GM03348 (cell line): ENCODE data around the gene SPAG17.
A peak's percentile ranks its signal among the peaks of the same experiment; 100 is the strongest.

Experiments
- DNase-seq: peaks from one replicate; pipeline ENCODE4 v3.0.0; 2012; ENCODE audit warnings: low spot score

SPAG17 gene

DNA sequence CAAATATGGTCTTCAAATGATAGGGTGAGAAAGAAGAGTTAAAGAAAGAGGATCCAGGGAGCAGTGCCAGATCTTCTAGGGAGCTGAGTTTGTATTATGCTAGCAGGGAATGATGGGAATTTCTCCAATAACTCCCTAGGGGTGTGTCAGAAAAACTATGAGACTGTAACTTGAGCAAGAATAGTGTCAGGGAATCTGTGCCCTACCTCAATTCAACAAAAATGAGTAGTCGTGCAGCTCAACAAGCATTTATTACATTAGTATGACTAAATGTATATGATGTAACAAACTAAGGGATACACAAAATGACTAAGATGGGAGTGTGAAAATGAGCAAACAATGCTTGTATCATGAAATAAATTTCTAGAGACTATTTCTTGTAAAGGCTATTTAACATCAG, 24.2 kb downstream of the SPAG17 start:
- DNase-seq = no peak

DNA sequence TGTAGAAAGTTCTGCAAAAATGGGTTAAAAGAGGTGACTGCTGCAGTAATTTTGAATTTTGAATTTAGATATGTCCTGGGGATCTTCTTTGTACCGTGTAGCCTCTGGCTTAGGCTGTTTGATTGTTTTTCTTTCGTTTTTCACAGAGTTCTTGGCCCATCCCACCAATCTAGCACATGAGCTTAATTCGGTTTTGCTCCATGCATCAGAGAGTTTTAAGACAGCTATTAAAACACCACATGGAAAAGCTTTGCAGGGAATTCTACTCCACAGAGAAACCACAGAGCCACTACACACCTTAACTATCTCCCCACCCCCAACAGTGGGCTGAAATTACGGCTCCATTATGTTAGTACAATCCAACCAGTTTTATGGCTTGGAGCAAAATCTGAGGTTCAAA, 25.5 kb downstream of the SPAG17 start:
- no peak for DNase-seq

DNA sequence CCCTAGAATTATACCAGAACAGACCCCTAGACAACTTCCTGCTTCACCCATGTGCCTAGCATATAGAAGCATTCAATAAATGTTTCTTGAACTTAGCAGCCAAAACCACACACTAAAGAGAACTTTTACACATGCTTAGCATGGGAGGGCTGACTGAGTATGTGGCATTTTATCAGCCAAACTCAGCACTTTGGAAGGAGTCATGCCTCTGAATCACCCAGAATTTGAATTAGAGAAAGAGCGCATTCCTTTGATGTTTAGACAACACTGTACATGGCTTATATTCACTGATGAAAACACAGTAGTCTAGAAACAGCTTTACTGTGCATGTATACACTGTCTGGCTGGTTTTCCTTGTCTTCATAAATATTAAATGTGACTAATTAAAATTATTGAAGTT, 26.1 kb downstream of the SPAG17 start:
- DNase-seq = peak; percentile 74

DNA sequence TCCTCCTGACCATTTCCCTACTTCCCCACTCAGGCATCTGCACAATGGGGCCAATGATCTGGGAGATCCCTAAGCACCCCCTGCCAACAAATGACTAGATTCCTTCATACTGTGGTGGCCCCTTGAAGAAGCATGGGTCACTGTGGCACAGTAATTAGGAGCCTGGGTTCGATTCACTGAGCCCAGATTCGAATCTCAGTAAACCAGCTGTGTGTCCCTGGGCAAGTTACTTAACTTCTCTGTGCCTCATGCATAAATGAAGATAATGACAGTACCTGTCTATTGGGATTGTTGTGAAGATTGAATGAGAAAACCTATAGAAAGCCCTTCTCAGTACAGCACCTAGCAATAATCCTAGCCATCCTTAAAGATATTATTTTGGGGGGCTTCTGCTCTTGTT, 27.5 kb downstream of the SPAG17 start:
- DNase-seq = no peak

DNA sequence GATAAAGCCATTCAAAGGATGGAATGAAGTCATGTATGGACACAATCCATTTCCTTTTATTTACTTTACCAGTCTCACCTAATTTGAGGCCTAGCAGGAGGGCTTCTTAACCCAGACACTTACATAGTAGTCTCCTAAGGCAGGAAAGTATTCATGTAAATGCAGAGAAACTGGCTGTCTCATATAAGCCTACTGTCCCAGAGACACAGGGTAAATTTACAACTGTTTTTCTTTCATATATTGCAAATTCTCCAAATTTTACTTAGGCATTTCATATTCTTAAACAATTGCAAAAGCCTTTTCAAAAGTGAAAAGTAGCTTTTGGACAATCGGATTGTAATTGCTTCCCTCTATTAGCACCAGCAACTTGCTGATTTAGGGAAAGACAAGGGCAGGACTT, 29.9 kb downstream of the SPAG17 start:
- DNase-seq = no peak

DNA sequence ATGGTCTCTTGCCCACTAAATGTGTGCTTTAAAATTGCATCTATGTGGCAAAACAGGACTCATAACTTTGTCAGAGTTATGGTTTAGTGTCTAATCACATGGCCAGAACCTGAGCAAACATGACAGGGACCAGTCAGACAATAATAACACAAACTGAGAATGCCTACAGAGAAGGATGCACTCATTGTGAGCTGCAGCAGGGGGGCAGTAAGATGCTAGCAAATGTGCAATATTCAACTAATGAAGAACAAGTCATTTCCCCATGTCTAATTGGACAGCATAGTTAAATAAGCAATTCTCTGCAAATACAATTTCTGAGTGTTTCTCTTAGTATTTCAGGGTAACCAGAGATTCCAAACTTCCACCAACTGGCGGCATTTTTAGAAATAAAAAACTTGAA, 30.8 kb downstream of the SPAG17 start:
- DNase-seq = peak; percentile 37

DNA sequence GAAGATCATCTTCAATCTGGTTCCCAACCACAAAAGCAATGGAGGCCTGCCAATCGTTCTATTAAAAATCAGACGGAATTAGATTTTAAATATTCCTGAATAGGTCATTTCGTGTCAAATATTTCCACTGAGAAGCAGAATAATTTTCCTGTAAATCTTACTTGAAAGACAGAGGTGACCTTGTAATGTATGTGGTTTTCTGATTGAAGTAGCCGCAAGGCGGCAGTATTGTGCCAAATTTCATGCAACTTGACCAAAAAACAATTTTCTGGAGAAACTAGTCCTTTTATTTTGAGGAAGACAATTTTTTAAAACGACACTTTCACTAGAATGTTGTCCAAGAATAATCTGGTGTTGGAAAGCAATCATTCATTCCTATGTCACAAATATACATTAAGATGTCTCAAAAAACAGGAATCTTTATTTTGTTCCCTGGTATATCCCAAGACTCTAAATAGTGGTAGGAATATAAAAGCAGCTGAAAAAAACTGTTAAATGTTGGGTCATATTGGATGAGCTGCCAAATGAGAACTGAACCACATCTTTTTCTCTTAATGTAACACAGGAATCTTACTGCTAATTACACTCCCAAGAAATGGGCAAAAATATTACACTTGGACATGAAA, 33.6 kb downstream of the SPAG17 start:
- DNase-seq = peak; percentile 40

DNA sequence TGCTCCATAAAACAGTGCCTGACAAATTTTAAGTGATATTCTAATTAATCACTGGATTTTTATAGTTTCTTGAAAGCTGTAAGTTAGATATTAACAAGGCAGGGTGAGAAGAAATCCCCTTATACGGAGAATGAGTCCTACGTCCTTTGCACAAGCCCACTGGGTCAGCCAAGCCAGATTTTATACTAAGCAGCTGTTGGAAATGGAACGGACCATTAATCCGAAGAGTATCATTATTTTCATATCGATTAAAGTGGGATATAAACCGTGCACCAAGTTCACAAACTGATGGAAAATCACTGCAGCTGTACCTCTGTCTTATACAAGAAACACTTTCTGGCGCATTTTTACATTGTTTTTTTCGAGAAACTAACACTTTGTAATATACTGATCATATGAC, 35.2 kb downstream of the SPAG17 start:
- no peak for DNase-seq

DNA sequence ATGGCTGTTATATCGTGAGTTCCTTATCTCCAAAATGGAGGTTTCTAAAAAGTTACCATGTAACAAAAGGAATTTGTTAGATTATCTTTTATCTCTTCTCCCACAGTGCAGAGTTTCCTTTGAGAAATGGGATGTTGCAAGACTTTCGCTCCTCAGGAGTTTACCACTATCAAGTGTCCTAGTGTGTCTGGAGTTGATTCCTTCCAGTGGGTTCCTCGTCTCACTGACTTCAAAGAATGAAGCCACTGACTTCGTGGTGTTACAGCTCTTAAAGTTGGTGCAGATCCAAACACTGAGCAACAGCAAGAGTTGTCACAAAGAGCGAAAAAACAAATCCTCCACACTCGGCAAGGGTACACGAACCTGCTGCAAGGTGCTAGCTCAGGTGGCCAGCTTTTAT, 37.0 kb downstream of the SPAG17 start:
- DNase-seq = no peak

DNA sequence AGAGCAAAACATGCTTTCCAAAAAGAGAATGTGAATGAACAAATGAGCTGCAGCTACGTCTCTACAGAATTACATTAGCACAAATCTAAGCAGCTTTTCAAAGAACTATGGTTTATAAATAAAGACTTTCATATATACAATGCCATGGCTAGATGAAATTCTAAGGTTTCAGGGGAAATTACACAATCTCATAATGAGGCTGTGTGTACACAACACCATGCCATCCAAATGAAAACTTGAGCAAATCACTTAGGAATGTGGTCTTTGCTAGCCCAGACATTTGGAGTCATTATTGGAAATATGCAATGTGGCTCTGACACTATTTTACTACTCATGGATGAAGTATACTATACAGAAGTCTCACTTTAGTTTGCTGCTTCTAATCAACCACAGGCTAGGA, 37.5 kb downstream of the SPAG17 start:
- DNase-seq = peak; percentile 65

DNA sequence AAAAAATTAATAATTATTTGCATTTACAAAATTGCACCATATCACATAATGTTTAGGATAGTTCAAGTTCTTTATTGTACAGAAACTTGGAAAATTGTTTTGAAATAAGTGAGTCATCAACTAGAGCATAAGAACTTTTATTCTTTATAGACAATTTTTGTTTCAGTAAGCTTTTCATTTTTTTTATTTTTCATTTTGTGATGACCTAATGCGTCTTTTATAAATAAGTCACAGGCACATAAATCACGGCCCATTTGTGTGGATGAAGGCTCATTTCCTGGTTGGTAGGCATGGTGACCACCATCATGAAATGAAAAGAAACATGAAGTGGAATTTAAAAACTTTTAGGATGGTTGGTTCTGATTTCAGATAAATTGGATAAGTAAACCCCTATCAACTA, 39.3 kb downstream of the SPAG17 start:
- DNase-seq = no peak

DNA sequence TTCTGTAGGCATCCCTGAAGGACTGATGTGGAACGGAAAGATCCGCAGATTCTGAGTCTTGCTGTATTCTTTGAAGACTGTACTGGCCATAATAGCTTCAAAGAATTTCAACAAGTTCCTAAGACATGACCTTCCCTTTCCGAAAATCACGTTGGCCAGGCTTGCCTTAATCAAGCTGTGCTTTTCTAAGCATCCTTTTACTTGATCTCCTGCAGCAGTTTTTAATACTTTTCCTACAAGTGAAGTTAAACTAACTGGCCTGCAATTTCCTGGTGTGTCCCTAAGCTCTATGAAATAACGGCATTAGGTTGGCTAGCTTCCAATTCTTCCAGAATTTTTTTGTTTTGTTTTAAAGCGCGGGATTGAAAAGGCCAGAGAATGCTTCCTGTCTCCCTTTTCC, 40.3 kb downstream of the SPAG17 start:
- no peak for DNase-seq

DNA sequence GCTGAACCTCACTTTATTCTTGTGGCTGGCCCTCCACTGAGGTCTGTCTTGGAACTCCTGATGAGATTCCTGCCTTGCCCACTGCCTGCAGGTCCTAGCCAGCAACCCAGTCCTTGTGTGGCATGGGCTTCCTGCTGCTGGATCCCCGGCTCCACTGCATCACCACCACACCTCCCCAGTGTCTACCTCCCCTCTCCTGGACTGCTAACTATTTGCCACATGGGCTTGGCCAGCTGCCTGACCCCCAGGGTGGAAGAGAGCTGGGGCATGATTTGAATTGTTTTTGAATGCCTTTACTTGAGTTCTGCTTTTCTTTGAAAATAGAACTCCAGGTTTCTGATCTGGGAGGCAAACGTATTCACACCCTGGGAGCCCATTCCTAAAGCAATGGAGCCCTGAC, 41.2 kb downstream of the SPAG17 start:
- DNase-seq = no peak

DNA sequence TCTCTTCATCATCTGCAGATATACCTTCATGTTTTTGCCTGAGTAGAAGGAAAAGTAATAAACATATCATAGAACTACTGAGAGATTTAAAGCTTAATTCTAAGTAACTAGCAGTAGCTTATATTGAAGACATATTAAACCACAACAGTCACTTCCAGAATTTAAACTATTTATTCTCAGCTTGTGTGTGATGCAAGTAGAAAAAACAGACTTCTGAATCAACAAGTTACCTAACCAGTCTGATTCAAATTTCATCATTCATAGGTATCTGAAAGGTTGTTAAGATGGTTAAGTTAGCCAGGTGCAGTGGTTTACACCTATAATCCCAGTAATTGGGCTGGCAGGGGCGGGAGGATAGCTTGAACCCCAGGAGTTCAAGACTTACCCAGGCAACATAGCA, 41.9 kb downstream of the SPAG17 start:
- no peak for DNase-seq

DNA sequence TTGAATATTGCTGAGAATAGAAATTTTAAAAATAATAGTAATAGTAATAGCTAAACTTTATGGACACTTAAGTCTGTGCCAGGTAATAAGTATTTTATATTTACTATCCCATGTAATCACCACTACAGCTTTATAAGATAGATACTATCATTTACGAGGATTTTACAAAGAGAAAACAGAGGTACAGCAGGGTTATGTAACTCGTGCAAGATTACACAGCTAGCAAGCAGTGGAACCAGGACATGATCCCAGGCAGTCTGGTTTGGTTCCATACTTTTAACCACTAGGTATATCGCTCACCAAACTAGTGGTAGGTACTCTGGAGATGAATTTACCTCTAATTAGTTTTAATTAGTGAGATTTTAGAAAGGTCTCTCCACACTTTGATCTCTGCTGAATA, 42.5 kb downstream of the SPAG17 start:
- DNase-seq = no peak

DNA sequence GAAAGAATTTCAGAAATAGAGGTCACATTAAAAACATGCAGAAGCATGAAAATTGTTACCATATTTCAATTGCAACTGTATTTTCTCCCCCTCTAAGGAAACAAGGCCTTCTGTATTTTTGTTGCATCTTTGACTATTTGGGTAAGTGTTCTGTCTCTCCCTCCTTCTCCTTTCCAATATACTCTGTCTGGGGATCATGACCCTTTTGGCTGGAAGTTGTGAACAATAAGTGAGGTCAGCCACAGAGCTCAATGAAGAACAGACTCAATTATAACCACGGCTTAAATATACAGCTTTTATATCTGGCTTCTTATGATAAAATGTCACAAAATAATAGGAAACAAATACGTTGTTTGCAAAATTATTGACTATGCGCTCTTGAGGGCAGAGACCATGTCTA, 47.1 kb downstream of the SPAG17 start:
- no peak for DNase-seq

DNA sequence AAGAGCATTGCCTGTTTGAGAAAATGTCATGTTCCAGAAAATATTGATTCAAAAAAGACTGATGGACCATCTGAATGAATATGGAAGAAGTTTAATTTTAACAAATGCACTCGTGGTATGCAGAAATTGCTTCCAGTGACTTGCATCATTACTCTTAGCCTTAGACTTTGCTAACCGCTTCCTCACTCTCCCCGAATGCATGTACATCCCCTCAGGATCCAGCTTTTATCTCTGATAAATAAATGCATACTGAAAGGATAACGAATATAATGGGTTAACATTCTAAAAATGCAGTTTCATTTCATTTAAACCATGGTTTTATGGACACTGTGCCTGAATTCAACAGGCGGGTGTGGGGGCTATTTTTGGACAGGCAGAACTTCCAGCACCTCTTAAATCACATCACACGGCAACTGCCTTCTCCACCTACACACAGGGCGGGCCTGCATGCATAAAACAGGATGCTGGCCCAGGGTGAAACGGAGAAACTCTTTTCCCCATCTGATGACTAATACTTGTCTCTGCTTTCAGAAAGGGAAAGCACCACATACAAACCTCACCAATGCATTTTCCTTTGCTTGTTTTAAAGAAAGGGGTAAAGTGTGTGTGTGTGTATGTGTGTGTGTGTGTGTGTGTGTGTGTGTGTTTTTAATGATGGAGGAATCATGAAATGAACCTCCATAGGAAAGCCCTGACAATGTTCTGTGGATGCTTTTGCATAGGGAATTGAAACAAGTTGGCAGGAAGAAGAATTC, 48.7 kb downstream of the SPAG17 start:
- peak; percentile 71 for DNase-seq

DNA sequence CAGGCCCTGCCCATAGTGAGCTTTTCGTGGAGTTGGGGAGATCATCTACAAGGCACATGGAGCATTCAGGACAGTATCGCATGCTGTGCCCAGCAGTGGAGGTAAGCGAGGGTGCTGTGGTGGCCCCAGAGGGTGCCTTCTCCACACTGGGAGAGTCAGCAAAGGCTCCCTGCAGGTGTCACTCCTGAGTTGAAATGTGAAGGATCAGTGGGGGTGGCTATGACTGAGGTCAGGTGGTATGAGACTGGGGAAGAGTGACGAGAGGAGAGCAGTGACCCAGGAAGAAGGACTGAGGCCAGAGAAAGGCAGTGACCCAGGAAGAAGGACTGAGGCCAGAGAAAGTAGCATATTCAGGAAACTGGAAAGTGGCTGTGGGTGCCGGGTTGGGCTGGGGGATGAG, 53.0 kb downstream of the SPAG17 start:
- DNase-seq = no peak

DNA sequence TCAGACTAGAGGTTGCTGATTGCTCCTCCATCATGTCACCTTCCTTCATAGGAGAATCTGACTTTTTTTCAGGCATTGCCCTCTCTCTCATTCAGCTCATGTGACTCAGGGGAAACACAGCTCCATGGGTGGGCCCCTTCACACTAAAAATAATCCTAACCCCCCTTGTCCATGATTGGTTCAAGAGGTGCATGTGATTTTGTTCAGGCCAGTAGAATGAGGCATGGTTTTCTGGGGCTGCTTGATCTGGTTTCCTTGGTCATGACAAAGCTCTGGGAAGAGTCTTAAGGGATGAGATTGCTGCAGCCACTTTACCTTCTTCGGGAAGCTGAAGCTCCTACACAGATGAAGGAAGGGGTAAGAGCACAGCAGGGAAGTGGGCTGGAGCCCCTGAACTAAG, 56.3 kb downstream of the SPAG17 start:
- DNase-seq = no peak

DNA sequence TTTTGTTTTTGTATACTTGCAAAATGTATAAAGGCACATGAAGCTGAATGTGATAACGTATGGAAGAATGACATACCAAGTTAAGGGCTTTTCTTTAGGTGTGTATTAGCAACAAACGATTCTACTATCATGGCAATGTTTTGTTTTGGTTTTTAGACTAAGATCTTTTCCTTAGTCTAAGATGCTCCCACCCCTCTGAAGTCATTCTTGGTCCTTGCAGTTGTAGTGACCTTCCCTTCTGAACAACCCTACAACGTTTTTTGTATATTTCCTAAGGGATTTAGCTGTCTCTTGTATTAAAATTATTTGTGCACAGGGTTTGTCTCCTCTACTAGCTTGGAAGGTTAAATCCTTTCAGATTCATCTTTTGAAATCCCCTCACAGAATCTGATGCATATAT, 61.0 kb downstream of the SPAG17 start:
- no peak for DNase-seq

DNA sequence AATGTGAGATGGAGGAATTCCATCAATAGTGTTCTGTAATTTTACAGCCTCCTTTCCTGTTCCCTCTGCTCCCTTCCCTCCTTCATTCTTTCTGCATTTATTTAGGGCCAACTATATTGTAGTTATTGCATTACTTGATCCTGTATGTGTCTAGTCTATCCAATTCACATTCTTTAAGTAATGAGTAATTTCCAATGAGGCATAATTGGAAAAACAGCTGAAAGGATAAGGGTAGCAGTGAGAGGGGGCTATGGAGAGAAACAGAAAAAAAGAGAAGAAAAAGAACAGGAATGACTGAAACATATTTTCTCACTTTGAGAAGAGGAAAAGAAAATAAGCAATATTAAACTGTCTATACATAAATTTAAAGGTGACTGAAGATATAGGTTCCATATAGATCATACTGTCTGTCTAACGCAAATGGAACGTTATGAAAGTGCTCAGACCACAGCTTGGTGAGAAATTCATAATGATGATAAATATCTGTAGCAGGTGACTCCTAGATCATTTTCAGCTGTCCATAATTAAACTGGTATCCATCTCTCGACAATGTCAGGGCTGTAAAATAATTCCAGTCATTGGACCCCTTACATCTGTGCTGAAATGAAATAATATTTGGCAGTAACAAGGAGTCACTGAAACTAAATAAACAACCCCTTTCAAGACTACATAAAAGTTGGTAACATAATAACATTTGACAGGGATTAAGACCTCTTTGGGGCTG, 61.8 kb downstream of the SPAG17 start:
- DNase-seq = no peak

DNA sequence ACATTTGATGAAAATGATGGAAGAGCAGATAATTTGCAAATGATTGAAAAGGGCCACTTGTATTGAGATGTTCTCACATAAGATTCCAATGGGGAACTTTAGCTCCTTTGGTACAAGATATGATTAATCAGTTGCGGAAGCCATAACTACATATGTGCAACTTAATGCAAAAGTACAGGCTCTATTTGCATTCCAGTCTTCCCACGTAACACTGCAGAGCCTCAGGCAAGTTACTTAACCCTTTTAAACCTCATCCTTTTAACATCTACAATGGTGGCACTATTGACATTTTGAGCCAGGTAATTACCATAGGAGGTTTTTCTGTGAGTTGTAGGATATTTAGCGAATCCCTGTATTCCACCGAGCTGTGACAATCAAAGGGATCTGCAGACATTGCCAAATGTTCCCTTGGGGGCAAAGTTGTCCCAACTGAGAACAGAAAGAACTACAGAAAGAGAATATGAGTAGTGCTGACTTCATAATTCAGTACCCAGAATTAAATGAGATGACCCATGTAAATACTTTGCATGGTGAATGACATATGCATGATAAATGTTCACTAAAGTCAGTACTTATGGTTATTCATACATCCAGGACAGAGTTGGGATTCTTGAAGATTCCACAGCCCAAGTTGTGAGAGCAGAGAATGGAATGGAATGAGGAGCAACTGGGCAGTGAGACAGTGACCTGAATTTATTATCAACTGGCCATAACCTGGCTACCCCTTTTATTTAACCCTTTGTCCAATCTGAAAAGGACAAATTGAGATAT, 62.6 kb downstream of the SPAG17 start:
- DNase-seq = no peak
